ENCODE data around the gene CCSER1.

CCSER1 gene

DNA sequence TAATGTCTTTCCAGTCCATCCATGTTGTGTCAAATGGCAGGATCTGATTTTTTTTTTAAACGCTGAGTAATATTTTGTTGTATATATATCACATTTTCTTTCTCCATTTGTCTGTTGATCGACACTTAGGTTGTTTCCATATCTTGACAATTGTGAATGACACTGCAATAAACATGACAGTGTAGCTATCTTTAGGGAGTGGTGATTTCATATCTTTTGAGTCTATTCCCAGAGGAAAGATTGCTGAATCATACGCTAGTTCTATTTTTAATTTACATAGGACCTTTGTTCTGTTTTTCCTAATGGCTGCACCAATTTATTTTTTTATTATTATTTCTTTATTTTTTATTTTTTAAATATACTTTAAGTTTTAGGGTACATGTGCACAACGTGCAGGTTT, 470.7 kb downstream of the CCSER1 start:
- Histone ChIP-seq H3K4me1 (ENCODE audit: insufficient read depth, low read length, severe bottlenecking) (no peaks in the 10 kb centered on the region), H3K9ac (ENCODE audit: low read length) (no peak overlapping the region), H2AFZ (ENCODE audit: low read length) (no peak overlapping the region), H3K4me2 (ENCODE audit: low read length) (no peak overlapping the region), H3K27ac (ENCODE audit: low read depth, low read length, poor library complexity, severe bottlenecking) (no peak overlapping the region), H3K36me3 (ENCODE audit: insufficient read depth, low read length) (no peaks in the 10 kb centered on the region), H3K9me2 (ENCODE audit: low read depth, low read length) (no peaks in the 10 kb centered on the region), H4K20me1 (ENCODE audit: insufficient read depth, low read length) (no peaks in the 10 kb centered on the region), H3K27me3 (ENCODE audit: insufficient read depth, low read length) (no peaks in the 10 kb centered on the region), H3K9me3 (ENCODE audit: low read length) (no peaks in the 10 kb centered on the region), H3F3A (ENCODE audit: insufficient read depth, low read length) (no peaks in the 10 kb centered on the region), H3K4me3 (ENCODE audit: low read depth, low read length, poor library complexity, severe bottlenecking) (no peak overlapping the region), H3K79me2 (ENCODE audit: insufficient read depth, low read length) (no peaks in the 10 kb centered on the region)
- TF ChIP-seq, protein P1, sequence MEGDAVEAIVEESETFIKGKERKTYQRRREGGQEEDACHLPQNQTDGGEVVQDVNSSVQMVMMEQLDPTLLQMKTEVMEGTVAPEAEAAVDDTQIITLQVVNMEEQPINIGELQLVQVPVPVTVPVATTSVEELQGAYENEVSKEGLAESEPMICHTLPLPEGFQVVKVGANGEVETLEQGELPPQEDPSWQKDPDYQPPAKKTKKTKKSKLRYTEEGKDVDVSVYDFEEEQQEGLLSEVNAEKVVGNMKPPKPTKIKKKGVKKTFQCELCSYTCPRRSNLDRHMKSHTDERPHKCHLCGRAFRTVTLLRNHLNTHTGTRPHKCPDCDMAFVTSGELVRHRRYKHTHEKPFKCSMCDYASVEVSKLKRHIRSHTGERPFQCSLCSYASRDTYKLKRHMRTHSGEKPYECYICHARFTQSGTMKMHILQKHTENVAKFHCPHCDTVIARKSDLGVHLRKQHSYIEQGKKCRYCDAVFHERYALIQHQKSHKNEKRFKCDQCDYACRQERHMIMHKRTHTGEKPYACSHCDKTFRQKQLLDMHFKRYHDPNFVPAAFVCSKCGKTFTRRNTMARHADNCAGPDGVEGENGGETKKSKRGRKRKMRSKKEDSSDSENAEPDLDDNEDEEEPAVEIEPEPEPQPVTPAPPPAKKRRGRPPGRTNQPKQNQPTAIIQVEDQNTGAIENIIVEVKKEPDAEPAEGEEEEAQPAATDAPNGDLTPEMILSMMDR (IDR thresholded peaks at IDR 0.05; ENCODE audit: low read length) = no peak
- TF ChIP-seq EZH2 (IDR thresholded peaks at IDR 0.05; ENCODE audit: borderline replicate concordance, low read length) = no peak

DNA sequence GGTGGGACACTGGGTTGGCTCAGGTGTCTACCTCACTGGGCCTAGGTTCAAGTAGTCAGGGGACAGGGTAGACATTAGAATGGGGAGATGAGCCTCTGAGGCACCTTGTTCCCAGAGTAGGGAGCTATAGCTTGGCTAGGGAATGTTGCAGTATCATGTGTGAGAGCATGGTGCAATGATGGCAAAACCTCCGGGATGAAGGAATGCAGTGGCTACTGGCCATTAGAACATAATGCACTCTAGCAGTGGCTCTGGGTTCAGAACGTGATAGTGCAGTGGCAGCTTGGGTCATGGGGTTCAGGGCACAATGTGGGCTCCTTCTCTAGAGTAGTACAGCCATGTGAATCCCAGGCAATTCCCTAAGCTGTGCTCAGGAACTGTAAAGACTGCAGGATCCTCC, 471.5 kb downstream of the CCSER1 start:
- Histone ChIP-seq H3K9me3 (ENCODE audit: low read length) (no peaks in the 10 kb centered on the region), H3K4me2 (ENCODE audit: low read length) (no peak overlapping the region), H3K9me2 (ENCODE audit: low read depth, low read length) (no peaks in the 10 kb centered on the region), H3K27ac (ENCODE audit: low read depth, low read length, poor library complexity, severe bottlenecking) (no peak overlapping the region), H2AFZ (ENCODE audit: low read length) (no peak overlapping the region), H3K9ac (ENCODE audit: low read length) (no peak overlapping the region), H3K27me3 (ENCODE audit: insufficient read depth, low read length) (no peaks in the 10 kb centered on the region), H3F3A (ENCODE audit: insufficient read depth, low read length) (no peaks in the 10 kb centered on the region), H3K36me3 (ENCODE audit: insufficient read depth, low read length) (no peaks in the 10 kb centered on the region), H3K79me2 (ENCODE audit: insufficient read depth, low read length) (no peaks in the 10 kb centered on the region), H3K4me3 (ENCODE audit: low read depth, low read length, poor library complexity, severe bottlenecking) (no peak overlapping the region), H3K4me1 (ENCODE audit: insufficient read depth, low read length, severe bottlenecking) (no peaks in the 10 kb centered on the region), H4K20me1 (ENCODE audit: insufficient read depth, low read length) (no peaks in the 10 kb centered on the region)
- TF ChIP-seq, protein P1 (IDR thresholded peaks at IDR 0.05; ENCODE audit: low read length) = no peak
- no peak for TF ChIP-seq EZH2 (IDR thresholded peaks at IDR 0.05; ENCODE audit: borderline replicate concordance, low read length)

DNA sequence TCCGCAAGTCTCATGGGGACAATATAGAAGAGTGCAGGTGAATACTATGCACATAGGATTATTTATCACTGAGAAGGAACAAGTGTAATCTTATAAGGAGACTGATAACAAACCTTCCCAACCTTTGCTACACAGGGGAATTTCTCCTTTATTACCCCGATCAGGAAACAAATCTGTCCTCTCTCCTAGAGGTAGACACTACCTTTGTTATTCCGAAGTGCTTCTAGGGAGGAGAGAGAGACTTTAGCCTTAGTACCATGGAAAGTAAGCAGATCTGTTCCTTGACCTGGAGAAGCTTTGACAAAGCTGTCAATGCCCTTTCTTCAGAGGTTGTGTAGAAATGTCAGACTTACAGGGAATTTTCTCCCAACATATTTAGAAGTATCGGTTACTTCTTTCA, 475.5 kb downstream of the CCSER1 start:
- Histone ChIP-seq H3K4me1 (ENCODE audit: insufficient read depth, low read length, severe bottlenecking) (no peaks in the 10 kb centered on the region), H3K9ac (ENCODE audit: low read length) (no peak overlapping the region), H3K36me3 (ENCODE audit: insufficient read depth, low read length) (no peaks in the 10 kb centered on the region), H3K4me3 (ENCODE audit: low read depth, low read length, poor library complexity, severe bottlenecking) (no peak overlapping the region), H3K9me2 (ENCODE audit: low read depth, low read length) (no peaks in the 10 kb centered on the region), H3K27ac (ENCODE audit: low read depth, low read length, poor library complexity, severe bottlenecking) (no peak overlapping the region), H4K20me1 (ENCODE audit: insufficient read depth, low read length) (no peaks in the 10 kb centered on the region), H3F3A (ENCODE audit: insufficient read depth, low read length) (no peaks in the 10 kb centered on the region), H3K4me2 (ENCODE audit: low read length) (no peak overlapping the region), H3K27me3 (ENCODE audit: insufficient read depth, low read length) (no peaks in the 10 kb centered on the region), H2AFZ (ENCODE audit: low read length) (no peak overlapping the region), H3K9me3 (ENCODE audit: low read length) (no peaks in the 10 kb centered on the region), H3K79me2 (ENCODE audit: insufficient read depth, low read length) (no peaks in the 10 kb centered on the region)
- TF ChIP-seq EZH2 (IDR thresholded peaks at IDR 0.05; ENCODE audit: borderline replicate concordance, low read length) = no peak
- TF ChIP-seq, protein P1 (IDR thresholded peaks at IDR 0.05; ENCODE audit: low read length) = no peak

All from OCI-LY1 (cell line).